Activated T-helper 1 cell treated with anti-CD3 and anti-CD28 coated beads, Interleukin-12 subunit alpha, Interleukin-12 subunit beta, Interleukin-2, Interleukin-4 antibody, amounts not matched to agents 30 ng/mL and 10 ng/mL and 1 ng/mL, durations not matched to agents 14 hours and 24 hours and 36 hours (primary cell): Measurements from ENCODE around the gene FRMD4B. TPM values are rescaled to one million over a fixed set of nuclear protein-coding genes. Genes with fewer than 3 reads are reported as not detected.

Source experiments
- DNase-seq: peaks from one replicate; pipeline ENCODE4 v3.0.0; 2021; ENCODE audit warnings: low spot score
- H3K27ac Mint-ChIP-seq: one replicate; pipeline ENCODE4 v1.8.0; 2021; ENCODE audit warnings: mild to moderate bottlenecking, mixed read lengths
- H3K27me3 Mint-ChIP-seq: one replicate; pipeline ENCODE4 v1.8.0; 2022; ENCODE audit warnings: mild to moderate bottlenecking, moderate library complexity, mixed read lengths; ENCODE audit not compliant: insufficient read depth
- H3K36me3 Mint-ChIP-seq: one replicate; pipeline ENCODE4 v1.8.0; 2021; ENCODE audit warnings: low read depth, mixed read lengths
- H3K4me1 Mint-ChIP-seq: one replicate; pipeline ENCODE4 v1.8.0; 2021; ENCODE audit warnings: low read depth, mixed read lengths
- H3K4me3 Mint-ChIP-seq: one replicate; pipeline ENCODE4 v1.8.0; 2021; ENCODE audit warnings: mild to moderate bottlenecking, moderate library complexity, mixed read lengths
- H3K9me3 Mint-ChIP-seq: one replicate; pipeline ENCODE4 v1.8.0; 2021; ENCODE audit warnings: mixed read lengths
- intact Hi-C: fragments of 100-400 bp; cut with micrococcal nuclease; formaldehyde crosslinking; loops from one replicate; pipeline ENCODE4 v1.15.1; 2024
- total RNA-seq: library from RNA; stranded (reverse); gene quantifications from 2 replicates; pipeline ENCODE4 v1.2.3, GENCODE V29; 2022

Gene FRMD4B
- total RNA-seq, 1 donor from 2014 or later: 83.6 TPM

DNA sequence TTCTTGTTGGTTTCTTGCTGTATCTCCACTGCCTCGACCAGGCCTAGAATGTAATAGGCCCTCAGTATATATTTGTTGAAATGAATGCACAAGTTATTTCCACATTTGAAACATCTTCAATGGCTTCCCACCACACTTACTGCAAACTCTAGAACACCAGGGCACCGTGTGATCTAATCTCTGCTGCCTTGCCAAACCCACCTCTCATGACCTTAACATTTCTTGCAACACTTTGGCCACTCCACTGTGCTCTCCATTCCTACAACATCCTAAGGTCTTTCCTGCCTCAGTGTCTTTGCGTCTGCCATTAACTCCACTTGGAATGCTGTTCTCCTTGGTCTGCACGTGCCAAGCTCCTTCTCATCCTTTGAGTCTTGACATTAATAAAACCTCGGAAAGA lies 14.1 kb downstream of the FRMD4B start:
- Mint-ChIP-seq H3K4me3 (no peak overlapping the region), H3K27me3 (peaks cover 3% of the 10 kb centered on the region), H3K36me3 (no peaks in the 10 kb centered on the region), H3K27ac (no peak overlapping the region), H3K9me3 (no peaks in the 10 kb centered on the region), H3K4me1 (peaks cover 28% of the 10 kb centered on the region)
- intact Hi-C loops: no loop called here
- no peak for DNase-seq

DNA sequence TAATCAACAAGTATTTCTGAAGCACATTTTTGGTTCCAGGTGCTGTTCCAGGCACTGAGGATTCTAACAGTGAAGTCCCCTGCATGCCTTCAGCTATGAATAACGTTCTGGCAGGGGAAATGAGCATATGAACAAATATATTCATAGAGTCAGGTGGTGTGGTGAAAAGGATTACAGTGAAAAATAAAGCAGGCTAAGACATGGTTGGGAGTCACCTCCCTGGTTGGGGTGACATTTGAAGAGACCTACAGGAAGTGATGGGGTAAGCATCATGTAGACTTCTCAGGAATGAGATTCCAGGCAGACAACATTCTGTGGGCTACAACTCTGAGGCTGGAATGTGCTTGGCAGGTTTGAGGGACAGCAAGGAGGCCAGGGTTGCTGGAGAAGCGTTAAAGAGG lies 15.0 kb downstream of the FRMD4B start:
- no peaks in the 10 kb centered on the region for H3K9me3 Mint-ChIP-seq
- H3K27ac Mint-ChIP-seq: no peak overlapping the region
- H3K27me3 Mint-ChIP-seq: no peaks in the 10 kb centered on the region
- DNase-seq: no peak
- no peaks in the 10 kb centered on the region for H3K36me3 Mint-ChIP-seq
- intact Hi-C loops: no loop called here
- peaks cover 28% of the 10 kb centered on the region for H3K4me1 Mint-ChIP-seq
- H3K4me3 Mint-ChIP-seq: no peak overlapping the region

DNA sequence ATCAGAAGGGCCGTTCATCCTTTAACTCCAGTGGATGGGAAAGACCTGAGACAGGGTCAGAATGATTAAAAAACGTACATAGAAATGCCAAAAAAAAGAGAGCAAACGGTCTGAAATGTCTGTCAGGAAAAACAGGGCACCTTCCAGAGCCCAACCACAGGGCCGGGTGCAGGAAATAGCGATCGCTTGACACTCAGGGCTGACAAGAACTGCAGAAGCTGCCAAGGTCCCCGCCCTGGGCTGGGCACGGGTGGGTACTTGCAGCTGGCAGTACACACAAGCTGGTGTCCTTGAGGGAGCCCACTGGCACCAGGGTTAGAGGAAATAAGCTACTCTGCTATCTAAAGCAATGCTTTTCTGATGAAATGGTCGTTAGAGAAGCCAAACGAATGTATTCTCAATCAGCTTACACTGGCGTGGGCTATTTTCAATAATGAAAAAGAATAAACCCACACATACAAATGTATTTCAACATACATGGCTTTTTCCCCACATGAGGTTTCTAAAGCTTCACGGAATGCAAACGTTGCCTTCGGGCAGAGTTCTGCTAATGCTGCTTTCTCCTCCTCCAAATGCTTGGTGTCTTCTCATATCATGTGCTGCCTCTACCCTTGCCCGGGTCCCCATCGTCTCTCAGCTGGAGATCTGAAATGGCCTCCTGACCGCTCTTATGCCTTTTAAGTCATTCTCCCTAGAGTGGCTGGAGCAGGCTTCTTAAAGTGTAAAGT lies 15.6 kb downstream of the FRMD4B start:
- H3K27ac Mint-ChIP-seq: no peak overlapping the region
- H3K4me1 Mint-ChIP-seq: peaks cover 28% of the 10 kb centered on the region
- no peaks in the 10 kb centered on the region for H3K9me3 Mint-ChIP-seq
- intact Hi-C loops: no loop called here
- no peaks in the 10 kb centered on the region for H3K27me3 Mint-ChIP-seq
- H3K36me3 Mint-ChIP-seq: no peaks in the 10 kb centered on the region
- no peak overlapping the region for H3K4me3 Mint-ChIP-seq
- no peak for DNase-seq

DNA sequence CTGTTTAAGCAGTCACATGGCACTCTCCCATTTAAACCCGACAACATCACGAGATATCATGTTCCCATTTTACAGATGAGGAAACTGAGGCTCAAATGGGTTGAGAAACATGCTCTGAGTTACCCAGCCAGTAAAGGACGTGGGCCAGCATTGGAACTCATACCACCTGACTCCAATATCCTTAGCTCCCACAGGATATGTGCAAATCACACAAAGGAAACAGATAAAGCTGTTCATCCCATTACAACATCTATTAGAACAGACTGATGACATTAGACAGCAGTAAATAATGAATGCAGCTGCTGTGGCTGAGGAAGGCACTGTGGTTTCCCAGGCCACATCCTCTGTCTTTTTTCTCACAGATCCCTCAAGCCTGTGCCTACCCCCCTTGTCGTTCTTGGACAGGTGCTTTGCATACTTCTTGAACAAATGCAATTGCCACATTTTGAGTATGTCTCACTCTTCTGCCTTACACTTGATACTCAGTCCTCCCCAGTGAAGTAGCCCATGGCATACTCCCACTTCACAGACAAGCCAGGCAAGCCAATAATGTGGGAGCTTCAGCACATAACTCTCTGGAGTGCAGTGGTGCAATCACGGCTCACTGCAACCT lies 17.7 kb downstream of the FRMD4B start:
- Mint-ChIP-seq H3K27ac (no peak overlapping the region), H3K4me3 (peak overlapping the region; percentile 12), H3K27me3 (no peaks in the 10 kb centered on the region), H3K9me3 (no peaks in the 10 kb centered on the region), H3K4me1 (peaks cover 28% of the 10 kb centered on the region), H3K36me3 (no peaks in the 10 kb centered on the region)
- DNase-seq: peak; percentile 29
- intact Hi-C loops: loop anchor here (5.0 kb wide), 1 partner anchor 41 kb away; no protein-coding TSS in a partner anchor

DNA sequence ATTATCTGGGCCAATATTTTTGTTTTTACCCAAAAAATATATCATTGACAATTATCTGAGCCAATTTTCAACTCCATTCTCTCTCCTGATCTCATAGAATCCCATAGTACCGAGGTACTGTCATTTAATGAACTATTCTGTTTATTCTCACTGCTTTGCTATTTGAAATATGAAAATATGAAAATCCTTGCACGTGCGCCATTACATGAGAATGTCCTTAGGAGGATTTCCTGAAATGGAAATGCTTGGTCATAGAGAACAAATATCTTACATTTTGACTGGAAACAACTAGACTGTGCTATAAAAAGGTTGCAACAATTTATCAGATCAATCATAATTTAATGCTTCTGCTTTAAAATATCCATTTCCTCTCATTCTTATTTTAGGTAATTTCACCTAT lies 18.3 kb downstream of the FRMD4B start:
- peaks cover 3% of the 10 kb centered on the region for H3K27me3 Mint-ChIP-seq
- no peaks in the 10 kb centered on the region for H3K9me3 Mint-ChIP-seq
- intact Hi-C loops: loop anchor here (5.0 kb wide), 1 partner anchor 40 kb away; no protein-coding TSS in a partner anchor
- no peak overlapping the region for H3K4me3 Mint-ChIP-seq
- H3K27ac Mint-ChIP-seq: no peak overlapping the region
- DNase-seq: no peak
- no peaks in the 10 kb centered on the region for H3K36me3 Mint-ChIP-seq
- peaks cover 28% of the 10 kb centered on the region for H3K4me1 Mint-ChIP-seq

DNA sequence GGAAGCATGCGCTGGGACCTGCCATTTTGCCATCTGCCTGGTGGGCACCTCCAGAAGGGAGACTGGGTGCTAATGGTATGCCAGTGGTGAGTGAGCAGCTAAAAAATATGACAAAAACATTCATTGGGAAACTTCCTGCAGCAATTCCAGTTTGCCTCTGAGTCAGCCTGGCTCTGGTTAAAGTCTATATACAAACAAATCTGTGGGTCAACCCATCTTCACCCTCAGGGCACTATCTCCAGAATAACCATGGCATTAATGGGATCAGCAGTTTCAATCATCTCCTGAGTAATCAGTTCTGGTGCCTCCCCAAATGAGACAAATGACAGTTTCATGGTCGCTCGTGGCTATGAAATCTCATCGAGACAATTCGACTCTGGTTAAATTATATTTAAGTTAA lies 21.5 kb downstream of the FRMD4B start:
- Mint-ChIP-seq H3K27ac (no peak overlapping the region), H3K36me3 (no peaks in the 10 kb centered on the region), H3K4me1 (peaks cover 14% of the 10 kb centered on the region), H3K9me3 (no peaks in the 10 kb centered on the region), H3K4me3 (no peak overlapping the region), H3K27me3 (peaks cover 14% of the 10 kb centered on the region)
- DNase-seq: no peak
- intact Hi-C loops: no loop called here

DNA sequence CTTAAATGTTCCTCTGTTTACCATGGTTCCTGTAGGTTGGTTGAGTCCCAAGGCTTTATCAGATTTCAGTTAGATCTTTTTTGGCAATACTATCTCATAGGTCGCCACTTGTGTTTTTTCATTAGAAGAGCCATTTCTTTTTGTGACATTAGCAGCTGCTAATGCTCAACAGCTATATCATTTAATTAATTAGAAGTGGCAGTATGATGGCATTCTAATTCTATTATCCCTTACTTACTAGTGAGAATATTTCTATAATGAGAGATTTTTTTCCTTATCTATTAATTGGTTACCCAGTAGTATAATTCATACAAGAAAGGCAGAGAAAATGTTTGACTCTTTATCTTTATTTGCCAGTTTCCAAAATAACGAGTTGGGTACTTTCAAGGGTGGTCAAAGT lies 25.2 kb downstream of the FRMD4B start:
- no peak overlapping the region for H3K27ac Mint-ChIP-seq
- intact Hi-C loops: no loop called here
- peaks cover 14% of the 10 kb centered on the region for H3K27me3 Mint-ChIP-seq
- no peak for DNase-seq
- peaks cover 6% of the 10 kb centered on the region for H3K9me3 Mint-ChIP-seq
- no peaks in the 10 kb centered on the region for H3K36me3 Mint-ChIP-seq
- no peaks in the 10 kb centered on the region for H3K4me1 Mint-ChIP-seq
- H3K4me3 Mint-ChIP-seq: no peak overlapping the region

DNA sequence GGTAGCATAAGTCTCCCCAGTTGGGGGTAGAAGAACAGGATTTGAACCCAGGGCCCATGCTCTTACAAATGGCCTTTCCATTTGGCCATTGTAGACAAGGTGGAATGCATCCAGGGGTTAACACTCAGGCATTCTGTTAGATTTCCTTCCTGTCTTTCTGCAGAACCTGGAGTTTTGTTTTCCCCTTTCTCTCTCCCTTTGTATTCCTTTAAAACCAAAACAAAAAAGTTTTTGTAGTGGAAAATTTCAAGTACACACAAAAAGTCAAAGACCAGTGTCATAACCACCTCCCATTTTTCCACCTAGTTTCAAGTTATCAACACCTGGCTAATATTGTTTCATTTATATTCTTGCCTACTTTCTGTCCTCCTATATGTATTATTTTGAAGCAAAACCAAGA lies 26.0 kb downstream of the FRMD4B start:
- Mint-ChIP-seq H3K9me3 (peaks cover 6% of the 10 kb centered on the region), H3K27ac (no peak overlapping the region), H3K36me3 (no peaks in the 10 kb centered on the region), H3K27me3 (peaks cover 14% of the 10 kb centered on the region), H3K4me1 (no peaks in the 10 kb centered on the region), H3K4me3 (no peak overlapping the region)
- DNase-seq: no peak
- intact Hi-C loops: no loop called here

DNA sequence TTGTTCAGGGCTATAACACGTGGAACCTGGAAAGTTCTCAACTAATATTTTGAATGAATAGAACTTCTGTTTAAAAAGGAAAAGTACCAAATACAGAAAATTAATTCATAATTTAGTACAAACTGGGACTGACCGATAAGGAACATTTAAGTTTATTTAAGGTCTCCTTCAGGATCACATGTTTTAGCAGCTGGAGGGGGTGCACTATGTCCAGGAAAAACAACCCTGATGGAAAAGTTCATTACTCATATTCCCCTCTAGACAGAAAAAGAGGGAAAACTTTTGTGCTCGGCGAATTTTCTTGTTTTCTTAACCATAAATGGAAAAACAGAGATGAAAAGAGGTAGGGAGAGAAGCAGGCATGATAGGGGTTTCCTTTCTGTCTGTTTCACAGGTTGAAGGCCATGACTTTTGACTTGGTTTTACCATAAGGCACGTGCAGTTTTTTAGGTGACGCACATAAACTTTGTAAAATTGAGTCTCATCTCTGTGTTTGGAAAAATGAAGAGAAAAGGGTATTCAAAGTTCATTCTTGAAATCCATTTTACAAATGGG lies 26.5 kb downstream of the FRMD4B start:
- intact Hi-C loops: no loop called here
- Mint-ChIP-seq H3K27ac (no peak overlapping the region), H3K4me1 (peaks cover 3% of the 10 kb centered on the region), H3K4me3 (no peak overlapping the region), H3K36me3 (no peaks in the 10 kb centered on the region), H3K27me3 (peaks cover 14% of the 10 kb centered on the region), H3K9me3 (peaks cover 6% of the 10 kb centered on the region)
- DNase-seq: no peak

DNA sequence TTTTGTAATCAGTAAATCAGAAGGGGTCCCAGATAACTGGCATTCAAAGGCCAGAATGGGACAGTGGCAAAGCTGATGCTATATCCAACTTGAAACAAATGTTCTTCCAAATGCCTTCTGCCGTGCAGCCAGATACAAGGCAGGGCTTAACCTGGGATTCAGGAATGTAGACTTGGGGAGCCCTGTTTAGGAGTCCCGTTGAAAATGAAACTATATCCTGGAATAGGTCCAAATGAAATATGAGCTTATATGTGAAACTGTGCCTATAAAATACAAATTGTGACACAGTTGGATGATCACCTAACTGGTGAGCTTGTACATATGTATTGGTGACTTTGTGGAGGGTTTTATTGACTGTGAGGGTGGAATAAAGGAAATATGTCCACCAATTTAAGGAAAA lies 28.7 kb downstream of the FRMD4B start:
- Mint-ChIP-seq H3K9me3 (peaks cover 6% of the 10 kb centered on the region), H3K4me1 (peaks cover 24% of the 10 kb centered on the region), H3K4me3 (no peak overlapping the region), H3K27me3 (peaks cover 20% of the 10 kb centered on the region), H3K36me3 (peaks cover 3% of the 10 kb centered on the region), H3K27ac (no peak overlapping the region)
- no peak for DNase-seq
- intact Hi-C loops: no loop called here

DNA sequence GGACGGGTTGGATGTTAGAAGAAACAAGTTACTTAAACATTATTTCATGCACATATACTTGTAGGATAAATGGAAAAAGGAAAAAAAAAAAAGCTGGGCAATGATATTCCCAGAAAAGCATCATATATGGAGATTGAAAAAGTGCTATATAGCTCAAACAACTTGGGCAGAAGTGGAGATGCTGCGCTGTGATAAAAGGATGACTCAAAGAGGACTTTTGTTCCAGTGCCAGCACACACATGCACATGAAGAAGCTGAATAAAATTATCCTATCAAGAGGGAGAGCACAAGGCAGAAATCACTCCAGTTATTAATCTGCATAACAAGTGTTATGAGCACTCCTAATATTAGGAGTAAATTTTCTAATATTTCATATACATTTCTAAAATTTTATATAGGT lies 30.9 kb downstream of the FRMD4B start:
- Mint-ChIP-seq H3K4me1 (peaks cover 30% of the 10 kb centered on the region), H3K27ac (no peak overlapping the region), H3K4me3 (no peak overlapping the region), H3K9me3 (peaks cover 6% of the 10 kb centered on the region), H3K36me3 (peaks cover 3% of the 10 kb centered on the region), H3K27me3 (peaks cover 12% of the 10 kb centered on the region)
- DNase-seq: no peak
- intact Hi-C loops: no loop called here

DNA sequence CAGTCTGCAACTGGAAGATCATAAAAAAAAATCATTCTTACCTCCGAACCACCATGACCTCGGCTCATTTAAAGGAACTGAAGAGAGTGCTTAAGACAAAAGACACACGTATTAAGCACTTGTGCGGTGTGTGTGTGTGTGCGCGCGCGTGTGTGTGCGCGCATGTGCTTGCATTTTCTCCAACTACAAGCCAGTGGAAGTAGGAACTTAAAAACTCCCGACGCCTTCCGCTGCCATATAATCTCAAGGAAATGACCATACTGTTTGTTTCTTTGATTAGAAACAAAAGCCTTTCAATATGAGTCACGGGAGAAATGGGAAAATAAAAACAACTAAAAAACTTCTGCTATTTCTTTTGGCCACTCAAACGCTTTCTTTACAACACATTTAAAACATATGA lies 32.4 kb downstream of the FRMD4B start:
- H3K27ac Mint-ChIP-seq: peak overlapping the region; percentile 67
- peaks cover 30% of the 10 kb centered on the region for H3K4me1 Mint-ChIP-seq
- peaks cover 3% of the 10 kb centered on the region for H3K36me3 Mint-ChIP-seq
- intact Hi-C loops: loop anchor here (1.0 kb wide), 1 partner anchor 29 kb away; no protein-coding TSS in a partner anchor
- no peaks in the 10 kb centered on the region for H3K9me3 Mint-ChIP-seq
- H3K27me3 Mint-ChIP-seq: peaks cover 16% of the 10 kb centered on the region
- peak overlapping the region; percentile 84 for H3K4me3 Mint-ChIP-seq
- no peak for DNase-seq

DNA sequence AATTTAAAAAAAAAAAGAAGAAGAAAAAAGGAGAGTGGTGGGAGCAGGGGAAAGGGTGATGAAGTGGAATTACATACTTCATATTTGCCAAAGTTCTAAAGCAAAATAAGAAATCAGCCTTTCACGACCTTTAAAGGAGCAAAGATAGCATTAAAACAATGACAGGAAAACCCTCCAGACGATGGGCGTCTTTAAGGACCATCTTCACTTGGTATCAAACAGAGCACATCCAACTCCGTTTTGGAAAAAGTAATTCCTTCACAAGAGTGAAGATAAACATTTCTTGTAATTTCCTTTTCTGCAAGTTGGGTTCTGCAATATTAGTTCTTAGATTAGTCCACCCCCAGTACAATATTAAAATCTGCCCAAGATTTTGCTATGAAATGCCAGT lies 32.8 kb downstream of the FRMD4B start:
- H3K27ac Mint-ChIP-seq: peak overlapping the region; percentile 67
- H3K4me3 Mint-ChIP-seq: peak overlapping the region; percentile 84
- peaks cover 3% of the 10 kb centered on the region for H3K36me3 Mint-ChIP-seq
- no peak for DNase-seq
- peaks cover 30% of the 10 kb centered on the region for H3K4me1 Mint-ChIP-seq
- intact Hi-C loops: loop anchor here (1.0 kb wide), 1 partner anchor 29 kb away; no protein-coding TSS in a partner anchor
- peaks cover 16% of the 10 kb centered on the region for H3K27me3 Mint-ChIP-seq
- no peaks in the 10 kb centered on the region for H3K9me3 Mint-ChIP-seq
